H1 (cell line): ENCODE measurements around the gene LRRC8D. TPM values are rescaled to one million over a fixed set of nuclear protein-coding genes. Genes with fewer than 3 reads are reported as not detected.

Experiments
- CTCF ChIA-PET: fragments of 300-600 bp; sonication (Branson Sonifier 250); formaldehyde crosslinking; loops from one replicate; lab custom pipeline; 2021; ENCODE audit not compliant: partially characterized antibody; lab: Charles Lee
- POLR2A ChIA-PET: fragments of 300-600 bp; sonication (Branson Sonifier 250); formaldehyde crosslinking; loops from one replicate; lab custom pipeline; 2021; ENCODE audit warnings: inconsistent platforms; ENCODE audit not compliant: partially characterized antibody; lab: Charles Lee
- DNase-seq, 2 experiments: peaks; one replicate each; pipeline versions ENCODE4 v3.0.0 to v3.0.0-alpha.2; 2010 to 2022; ENCODE audit warnings: low spot score in 2 of 2, low read depth in 1 of 2, mixed read lengths in 1 of 2
- FAIRE-seq: peaks from 2 replicates; lab custom pipeline; 2011; peaks lifted over from hg19 to GRCh38; lab: Jason Lieb, UNC
- H2AFZ ChIP-seq: 2 replicates; pipeline ENCODE4 v1.8.1; 2012; ENCODE audit warnings: low read length, inconsistent platforms
- H2AK5ac ChIP-seq: 2 replicates; pipeline ENCODE4 v1.6.1; 2013; ENCODE audit warnings: low read depth, low read length
- H2BK120ac ChIP-seq: replicated peaks from 2 replicates; pipeline ENCODE3; 2013; ENCODE audit warnings: low read depth, low read length, inconsistent platforms
- H2BK12ac ChIP-seq: 2 replicates; pipeline ENCODE4 v1.6.1; 2013; ENCODE audit warnings: low read depth, low read length
- H2BK15ac ChIP-seq: 2 replicates; pipeline ENCODE4 v1.6.1; 2013; ENCODE audit warnings: low read length
- H2BK20ac ChIP-seq: 2 replicates; pipeline ENCODE4 v1.6.1; 2013; ENCODE audit warnings: low read length
- H2BK5ac ChIP-seq: 2 replicates; pipeline ENCODE4 v1.6.1; 2013; ENCODE audit warnings: low read depth, low read length
- H3K14ac ChIP-seq: 2 replicates; pipeline ENCODE4 v1.6.1; 2013; ENCODE audit warnings: inconsistent platforms; ENCODE audit not compliant: insufficient read length
- H3K18ac ChIP-seq: 2 replicates; pipeline ENCODE4 v1.6.1; 2013; ENCODE audit warnings: low read length; ENCODE audit errors: extremely low read depth
- H3K23ac ChIP-seq: 2 replicates; pipeline ENCODE4 v1.6.1; 2013; ENCODE audit warnings: inconsistent platforms; ENCODE audit not compliant: insufficient read length
- H3K23me2 ChIP-seq: 2 replicates; pipeline ENCODE4 v1.6.1; 2013; ENCODE audit warnings: low read depth, low read length
- H3K27ac ChIP-seq: 2 replicates; pipeline ENCODE4 v1.6.1; 2011; ENCODE audit warnings: low read depth, low read length, inconsistent platforms
- H3K27me3 ChIP-seq, 4 experiments: replicated peaks in 1 of 4; 1 replicate in 1 of 4; 2 replicates in 3 of 4; pipeline versions ENCODE4 v1.6.1 to v1.8.1; 2011 to 2013; ENCODE audit warnings: low read length in 3 of 4, mild to moderate bottlenecking in 3 of 4, inconsistent platforms in 2 of 4, mixed read lengths in 2 of 4, moderate library complexity in 1 of 4; ENCODE audit not compliant: control insufficient read depth in 3 of 4, insufficient read depth in 3 of 4; ENCODE audit errors: extremely low read depth in 1 of 4
- H3K36me3 ChIP-seq, 4 experiments: 2 replicates each; pipeline versions ENCODE4 v1.6.1 to v1.8.1; 2011 to 2013; ENCODE audit warnings: mild to moderate bottlenecking in 4 of 4, low read length in 3 of 4, moderate library complexity in 2 of 4, control low read depth in 1 of 4, inconsistent platforms in 1 of 4; ENCODE audit not compliant: insufficient read depth in 4 of 4, control insufficient read depth in 2 of 4
- H3K4ac ChIP-seq: replicated peaks from 2 replicates; pipeline ENCODE3; 2013; ENCODE audit warnings: low read length, low read depth, mixed read lengths, inconsistent platforms; ENCODE audit not compliant: insufficient read length
- H3K4me1 ChIP-seq, 4 experiments: replicated peaks in 1 of 4; 1 replicate in 1 of 4; 2 replicates in 3 of 4; pipeline versions ENCODE4 v1.6.1 to v1.8.1; 2011 to 2013; ENCODE audit warnings: low read length in 3 of 4, inconsistent platforms in 2 of 4, mixed read lengths in 1 of 4; ENCODE audit not compliant: insufficient read depth in 4 of 4, control insufficient read depth in 3 of 4
- H3K4me2 ChIP-seq, 2 experiments: 2 replicates each; pipeline versions ENCODE4 v1.6.1 to v1.8.1; 2011 to 2013; ENCODE audit warnings: low read depth in 2 of 2, low read length in 2 of 2, control low read depth in 1 of 2, inconsistent platforms in 1 of 2, mild to moderate bottlenecking in 1 of 2; ENCODE audit not compliant: insufficient read depth in 1 of 2
- H3K4me3 ChIP-seq, 4 experiments: fragments of 200-600, 300-600 bp in 1 of 4; sonication (generic), shearing (Covaris generic), sonication (Bioruptor Twin) in 1 of 4; 2 replicates each; pipeline versions ENCODE4 v1.5.1 to v1.8.1; 2011 to 2016; ENCODE audit warnings: low read length in 4 of 4, low read depth in 3 of 4, control low read depth in 2 of 4, inconsistent platforms in 2 of 4, mild to moderate bottlenecking in 2 of 4, mixed read lengths in 1 of 4, moderate library complexity in 1 of 4; ENCODE audit not compliant: insufficient read depth in 2 of 4; ENCODE audit errors: extremely low read depth in 1 of 4
- H3K56ac ChIP-seq: replicated peaks from 2 replicates; pipeline ENCODE3; 2013; ENCODE audit warnings: low read depth, mild to moderate bottlenecking, mixed read lengths, low read length, inconsistent platforms; ENCODE audit not compliant: insufficient read length
- H3K79me1 ChIP-seq: 2 replicates; pipeline ENCODE4 v1.6.1; 2013; ENCODE audit warnings: low read depth, low read length, control low read depth
- H3K79me2 ChIP-seq, 2 experiments: 2 replicates each; pipeline versions ENCODE4 v1.6.1 to v1.8.1; 2012 to 2013; ENCODE audit warnings: low read length in 2 of 2, mild to moderate bottlenecking in 2 of 2, inconsistent platforms in 1 of 2; ENCODE audit not compliant: insufficient read depth in 2 of 2, control insufficient read depth in 1 of 2
- H3K9ac ChIP-seq, 4 experiments: replicated peaks in 1 of 4; 1 replicate in 1 of 4; 2 replicates in 3 of 4; pipeline versions ENCODE4 v1.6.1 to v1.8.1; 2011 to 2013; ENCODE audit warnings: low read depth in 3 of 4, low read length in 3 of 4, control low read depth in 2 of 4, mild to moderate bottlenecking in 2 of 4, moderate library complexity in 2 of 4, inconsistent platforms in 1 of 4; ENCODE audit errors: extremely low read depth in 1 of 4
- H3K9me3 ChIP-seq, 2 experiments: 2 replicates each; pipeline versions ENCODE4 v1.6.1 to v1.8.1; 2012 to 2013; ENCODE audit warnings: mild to moderate bottlenecking in 2 of 2, moderate library complexity in 2 of 2, control low read depth in 1 of 2, inconsistent platforms in 1 of 2, low read depth in 1 of 2, low read length in 1 of 2, mixed read lengths in 1 of 2; ENCODE audit not compliant: insufficient read depth in 2 of 2
- H4K20me1 ChIP-seq, 2 experiments: replicated peaks in 1 of 2; 2 replicates each; pipeline versions ENCODE3 to v1.8.1; 2011 to 2013; ENCODE audit warnings: inconsistent platforms in 2 of 2, low read length in 2 of 2, mild to moderate bottlenecking in 1 of 2; ENCODE audit not compliant: insufficient read depth in 2 of 2, control insufficient read depth in 1 of 2
- H4K5ac ChIP-seq: 2 replicates; pipeline ENCODE4 v1.6.1; 2013; ENCODE audit warnings: low read length, low read depth, mixed read lengths, inconsistent platforms; ENCODE audit not compliant: insufficient read length
- H4K8ac ChIP-seq: 2 replicates; pipeline ENCODE4 v1.8.0; 2013; ENCODE audit warnings: mild to moderate bottlenecking, moderate library complexity, low read length, inconsistent platforms; ENCODE audit not compliant: insufficient read depth; ENCODE audit errors: extremely low read depth
- H4K91ac ChIP-seq: replicated peaks from 2 replicates; pipeline ENCODE3; 2013; ENCODE audit warnings: low read length, mixed read lengths, inconsistent platforms; ENCODE audit not compliant: insufficient read length
- CBX8 ChIP-seq: fragments of 300-800, 300-1000 bp; sonication (generic); IDR thresholded peaks from 2 replicates; pipeline ENCODE4 v1.7.1; 2016; ENCODE audit warnings: low read depth, low read length, borderline replicate concordance
- CHD1 ChIP-seq: IDR thresholded peaks from 2 replicates; pipeline ENCODE4 v1.6.1; 2012; ENCODE audit warnings: low read depth, low read length, improper control_type of control experiment
- CHD2 ChIP-seq: IDR thresholded peaks from 2 replicates; pipeline ENCODE4 v1.6.1; 2012; ENCODE audit warnings: low read length, improper control_type of control experiment
- HDAC2 ChIP-seq, 2 experiments: fragments of 300-600 bp in 1 of 2; sonication (generic) in 1 of 2; IDR thresholded peaks; 2 replicates each; pipeline ENCODE4 v1.6.1; 2011 to 2012; ENCODE audit warnings: low read depth in 2 of 2, low read length in 2 of 2, mild to moderate bottlenecking in 2 of 2, moderate library complexity in 2 of 2, borderline replicate concordance in 1 of 2, inconsistent platforms in 1 of 2
- MAX ChIP-seq: IDR thresholded peaks from 2 replicates; pipeline ENCODE4 v1.6.1; 2012; ENCODE audit warnings: inconsistent platforms
- NANOG ChIP-seq: IDR thresholded peaks from 2 replicates; pipeline ENCODE4 v1.6.1; 2011; ENCODE audit warnings: low read length, low read depth, mild to moderate bottlenecking, inconsistent platforms; ENCODE audit not compliant: insufficient read depth, poor library complexity, severe bottlenecking
- RAD21 ChIP-seq, 2 experiments: IDR thresholded peaks in 1 of 2; conservative IDR thresholded peaks in 1 of 2; 2 replicates each; pipeline ENCODE4 v1.6.1; 2011; ENCODE audit warnings: low read depth in 2 of 2, low read length in 2 of 2, improper control_type of control experiment in 1 of 2, inconsistent platforms in 1 of 2, mild to moderate bottlenecking in 1 of 2, moderate library complexity in 1 of 2
- SIRT6 ChIP-seq: IDR thresholded peaks from one replicate; pipeline ENCODE4 v1.7.1; 2012; ENCODE audit warnings: low read length, inconsistent platforms
- TBP ChIP-seq: IDR thresholded peaks from 2 replicates; pipeline ENCODE4 v1.6.1; 2011; ENCODE audit warnings: low read depth, low read length, improper control_type of control experiment
- TEAD4 ChIP-seq: IDR thresholded peaks from 2 replicates; pipeline ENCODE4 v1.6.1; 2012; ENCODE audit warnings: low read depth, low read length, inconsistent platforms, mixed read lengths
- WGBS, 2 experiments: shearing (Covaris generic) in 1 of 2; methylation state at CpG; one replicate each; pipeline versions ENCODE4 v1.1.6 to v1.1.7; 2013 to 2015; ENCODE audit warnings: low lambda C conversion rate in 2 of 2, mixed read lengths in 2 of 2, inconsistent platforms in 1 of 2, low coverage in 1 of 2, missing lambda C conversion rate in 1 of 2; ENCODE audit not compliant: insufficient replicate concordance in 2 of 2, insufficient coverage in 1 of 2, insufficient read length in 1 of 2; ENCODE audit errors: extremely low coverage in 1 of 2, missing lambda C conversion rate in 1 of 2; 5-methylcytosine and 5-hydroxymethylcytosine counted together
- polyA plus RNA-seq, 7 experiments: library from polyadenylated mRNA; depleted of rRNA in 3 of 7; stranded (reverse) in 5 of 7; unstranded in 2 of 7; fragments of >200 nt in 5 of 7; fragments of 200-250 nt in 2 of 7; gene quantifications; 1 replicate in 5 of 7; 2 replicates in 1 of 7; 4 replicates in 1 of 7; pipeline versions ENCODE4 v1.2.1 to v1.2.3, GENCODE V29; 2011 to 2013; ENCODE audit warnings: missing spikeins in 2 of 7, mixed read lengths in 2 of 7
- total RNA-seq: library from RNA; stranded (reverse); fragmentation: NEBNext Ultra II Directional; extraction: Animal tissue kit (Norgen Biotek cat#: 25700); gene quantifications from 2 replicates; pipeline ENCODE4 v1.2.1, GENCODE V29; 2021
- TF ChIP-seq, protein P1 (sequence below): IDR thresholded peaks from 2 replicates; pipeline ENCODE4 v1.6.1; 2012; ENCODE audit warnings: inconsistent platforms

LRRC8D gene
- total and polyA plus RNA-seq, 2 of the 8 experiments (the other 6 are each of a cell fraction or from before 2014, with no cell fraction given), result 42.0 to 58.5 TPM

DNA sequence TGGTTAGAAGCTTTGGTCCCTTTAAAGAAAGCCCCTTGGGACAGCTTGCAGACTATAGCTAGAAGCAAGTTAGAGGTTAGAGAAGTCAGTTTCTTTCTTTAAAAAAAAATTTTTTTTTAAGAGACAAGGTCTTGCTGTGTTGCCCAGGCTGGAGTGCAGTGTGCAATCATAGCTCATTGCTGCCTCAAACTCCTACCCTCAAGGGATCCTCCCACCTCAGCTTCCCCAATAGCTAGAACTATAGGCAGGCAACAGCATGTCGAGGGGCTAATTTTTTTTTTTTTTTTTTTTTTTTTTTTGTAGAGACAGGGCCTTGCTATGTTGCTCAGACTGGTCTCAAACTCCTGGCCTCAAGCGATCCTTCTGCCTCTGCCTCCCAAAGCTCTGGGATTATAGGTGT, 129.9 kb downstream of the LRRC8D start:
- Histone ChIP-seq H2BK15ac (no peak overlapping the region), H4K8ac (no peak overlapping the region), H3K23me2 (no peaks in the 10 kb centered on the region), H3K4me3 (no peak overlapping the region), H3K79me2 (no peaks in the 10 kb centered on the region), H4K91ac (no peak overlapping the region), H3K27ac (no peak overlapping the region), H3K4me1 (peaks cover 0 to 12% (median 5%) of the 10 kb centered on the region in 4 experiments; a peak in 5 of 7 replicates), H2BK5ac (no peak overlapping the region), H3K36me3 (no peaks in the 10 kb centered on the region), H4K20me1 (no peaks in the 10 kb centered on the region), H3K79me1 (no peaks in the 10 kb centered on the region), H4K5ac (no peak overlapping the region), H3K56ac (no peak overlapping the region), H3K4ac (no peak overlapping the region), H2AK5ac (no peak overlapping the region; the same call in 1 of the 2 replicates), H3K27me3 (no peaks in the 10 kb centered on the region), H2AFZ (no peak overlapping the region), H2BK12ac (no peak overlapping the region), H3K14ac (no peak overlapping the region), H2BK20ac (no peak overlapping the region), H2BK120ac (no peak overlapping the region), H3K9ac (no peak overlapping the region), H3K4me2 (no peak overlapping the region), H3K18ac (no peak overlapping the region), H3K9me3 (no peaks in the 10 kb centered on the region), H3K23ac (no peak overlapping the region)
- CTCF ChIA-PET, result interaction anchor here (0.6 to 3.3 kb wide), 5 partner anchors 42 to 481 kb away, joined by 3 to 14 read pairs (median 4); no protein-coding TSS in a partner anchor
- 75% methylated on average over 2 of the region's 2 CpGs; no CpG with 5 or more reads in 1 of the 2 experiments for WGBS, 2 experiments
- FAIRE-seq, result no peak
- POLR2A ChIA-PET, result interaction anchor here (1.5 to 1.8 kb wide), 2 partner anchors 12 to 107 kb away, joined by 4 read pairs; no protein-coding TSS in a partner anchor
- no peak for DNase-seq
- TF ChIP-seq, protein P1, sequence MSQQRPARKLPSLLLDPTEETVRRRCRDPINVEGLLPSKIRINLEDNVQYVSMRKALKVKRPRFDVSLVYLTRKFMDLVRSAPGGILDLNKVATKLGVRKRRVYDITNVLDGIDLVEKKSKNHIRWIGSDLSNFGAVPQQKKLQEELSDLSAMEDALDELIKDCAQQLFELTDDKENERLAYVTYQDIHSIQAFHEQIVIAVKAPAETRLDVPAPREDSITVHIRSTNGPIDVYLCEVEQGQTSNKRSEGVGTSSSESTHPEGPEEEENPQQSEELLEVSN, result no peak
- TF ChIP-seq HDAC2 (IDR thresholded peaks at IDR 0.05; ENCODE audit: borderline replicate concordance in 1 of 2, low read depth in 2 of 2, low read length in 2 of 2) (no peak), CBX8 (no peak), TEAD4 (no peak), CHD1 (no peak), TBP (no peak), SIRT6 (no peak), MAX (no peak), RAD21 (IDR thresholded peaks at IDR 0.05 in 1 of 2, conservative IDR thresholded peaks at IDR 0.05 in 1 of 2; ENCODE audit: low read depth in 2 of 2, low read length in 2 of 2) (no peak), CHD2 (no peak), NANOG (no peak)
